Measurements from ENCODE around the gene MAP1LC3B2.

MAP1LC3B2 gene

GRCh38 chr12:116538076-116538591 is 21.0 kb upstream of the MAP1LC3B2 start:
- DNase-seq, result no peak

GRCh38 chr12:116538682-116539305 is 20.4 kb upstream of the MAP1LC3B2 start:
- no peak for DNase-seq

GRCh38 chr12:116539361-116539771 is 19.8 kb upstream of the MAP1LC3B2 start:
- no peak for DNase-seq

- no peak for DNase-seq
Observed at GRCh38 chr12:116539905-116540482, 19.2 kb upstream of the MAP1LC3B2 start.

GRCh38 chr12:116540622-116541152 is 18.5 kb upstream of the MAP1LC3B2 start:
- no peak for DNase-seq

GRCh38 chr12:116541547-116542344 is 17.4 kb upstream of the MAP1LC3B2 start:
- DNase-seq, result no peak

GRCh38 chr12:116542345-116542956 is 16.7 kb upstream of the MAP1LC3B2 start:
- DNase-seq, result no peak

- DNase-seq, result no peak
Observed at GRCh38 chr12:116544656-116545055, 14.5 kb upstream of the MAP1LC3B2 start.

GRCh38 chr12:116545144-116545543 is 14.0 kb upstream of the MAP1LC3B2 start:
- DNase-seq, result no peak

- DNase-seq, result no peak
Observed at GRCh38 chr12:116545936-116546335, 13.2 kb upstream of the MAP1LC3B2 start.

- no peak for DNase-seq
Observed at GRCh38 chr12:116547955-116548501, 11.2 kb upstream of the MAP1LC3B2 start.

- no peak for DNase-seq
Observed at GRCh38 chr12:116549993-116550392, 9.2 kb upstream of the MAP1LC3B2 start.

GRCh38 chr12:116551151-116551550 is 8.0 kb upstream of the MAP1LC3B2 start:
- no peak for DNase-seq

GRCh38 chr12:116551619-116551951 is 7.6 kb upstream of the MAP1LC3B2 start:
- no peak for DNase-seq

GRCh38 chr12:116551952-116552772 is 7.0 kb upstream of the MAP1LC3B2 start:
- no peak for DNase-seq

GRCh38 chr12:116552773-116553373 is 6.3 kb upstream of the MAP1LC3B2 start:
- DNase-seq, result no peak

- DNase-seq, result no peak
Observed at GRCh38 chr12:116556356-116556952, 2.7 kb upstream of the MAP1LC3B2 start.

- DNase-seq, result no peak
Observed at GRCh38 chr12:116556964-116557698, 2.0 kb upstream of the MAP1LC3B2 start.

- no peak for DNase-seq
Observed at GRCh38 chr12:116558280-116559161, 660 bp upstream of the MAP1LC3B2 start.

Data from activated T-cell treated with anti-CD3 and anti-CD28 coated beads, Interleukin-2, amount 50 U/mL, for 1 hour (primary cell).